Measurements from ENCODE around the gene C12orf54.
A peak's percentile ranks its signal among the peaks of the same experiment; 100 is the strongest.
"Not testable (repeated sequence)": the region's sequence is repeated elsewhere in the genome, so short reads cannot be mapped to it uniquely, and the experiment has no call there.

Gene C12orf54

DNA sequence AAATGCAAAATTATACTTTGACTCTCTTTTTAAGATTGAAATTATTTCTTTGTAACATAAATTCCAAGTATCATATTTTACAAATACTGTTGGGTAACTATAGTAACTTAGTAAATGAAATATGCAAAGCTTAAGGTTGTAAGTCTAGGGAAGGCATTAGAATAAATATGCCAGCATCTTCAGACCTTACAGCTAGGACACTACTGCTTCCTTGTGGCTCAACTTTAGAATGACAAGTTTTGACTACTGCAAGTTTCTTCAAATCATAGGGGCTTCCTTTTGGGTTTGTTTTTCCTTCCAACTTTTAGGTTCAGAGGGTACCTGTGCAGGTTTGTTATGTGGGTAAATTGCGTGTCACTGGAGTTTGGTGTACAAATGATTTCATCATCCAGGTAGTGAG is 27.6 kb upstream of the C12orf54 start:
- TF ChIP-seq, protein P1, sequence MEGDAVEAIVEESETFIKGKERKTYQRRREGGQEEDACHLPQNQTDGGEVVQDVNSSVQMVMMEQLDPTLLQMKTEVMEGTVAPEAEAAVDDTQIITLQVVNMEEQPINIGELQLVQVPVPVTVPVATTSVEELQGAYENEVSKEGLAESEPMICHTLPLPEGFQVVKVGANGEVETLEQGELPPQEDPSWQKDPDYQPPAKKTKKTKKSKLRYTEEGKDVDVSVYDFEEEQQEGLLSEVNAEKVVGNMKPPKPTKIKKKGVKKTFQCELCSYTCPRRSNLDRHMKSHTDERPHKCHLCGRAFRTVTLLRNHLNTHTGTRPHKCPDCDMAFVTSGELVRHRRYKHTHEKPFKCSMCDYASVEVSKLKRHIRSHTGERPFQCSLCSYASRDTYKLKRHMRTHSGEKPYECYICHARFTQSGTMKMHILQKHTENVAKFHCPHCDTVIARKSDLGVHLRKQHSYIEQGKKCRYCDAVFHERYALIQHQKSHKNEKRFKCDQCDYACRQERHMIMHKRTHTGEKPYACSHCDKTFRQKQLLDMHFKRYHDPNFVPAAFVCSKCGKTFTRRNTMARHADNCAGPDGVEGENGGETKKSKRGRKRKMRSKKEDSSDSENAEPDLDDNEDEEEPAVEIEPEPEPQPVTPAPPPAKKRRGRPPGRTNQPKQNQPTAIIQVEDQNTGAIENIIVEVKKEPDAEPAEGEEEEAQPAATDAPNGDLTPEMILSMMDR (conservative IDR thresholded peaks at IDR 0.05), result peak; percentile 83
- no peak overlapping the region for H3K27ac ChIP-seq

DNA sequence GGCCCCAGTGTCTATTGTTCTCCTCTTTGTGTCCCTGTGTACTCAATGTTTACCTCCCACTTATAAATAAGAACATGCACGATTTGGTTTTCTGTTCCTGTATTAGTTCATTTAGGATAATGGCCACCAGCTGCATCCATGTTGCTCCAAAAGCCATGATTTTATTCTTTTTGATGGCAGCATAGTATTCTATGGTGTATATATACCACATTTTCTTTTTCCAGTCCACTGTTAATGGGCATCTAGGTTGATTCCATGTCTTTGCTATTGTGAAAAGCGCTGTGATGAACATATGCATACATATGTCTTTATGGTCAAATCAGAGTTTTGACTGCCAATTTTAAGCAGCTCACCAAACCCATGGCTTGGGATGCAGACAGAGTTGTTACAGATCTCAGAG is 27.2 kb upstream of the C12orf54 start:
- H3K27ac ChIP-seq, result no peak overlapping the region
- TF ChIP-seq, protein P1 (conservative IDR thresholded peaks at IDR 0.05), result no peak

DNA sequence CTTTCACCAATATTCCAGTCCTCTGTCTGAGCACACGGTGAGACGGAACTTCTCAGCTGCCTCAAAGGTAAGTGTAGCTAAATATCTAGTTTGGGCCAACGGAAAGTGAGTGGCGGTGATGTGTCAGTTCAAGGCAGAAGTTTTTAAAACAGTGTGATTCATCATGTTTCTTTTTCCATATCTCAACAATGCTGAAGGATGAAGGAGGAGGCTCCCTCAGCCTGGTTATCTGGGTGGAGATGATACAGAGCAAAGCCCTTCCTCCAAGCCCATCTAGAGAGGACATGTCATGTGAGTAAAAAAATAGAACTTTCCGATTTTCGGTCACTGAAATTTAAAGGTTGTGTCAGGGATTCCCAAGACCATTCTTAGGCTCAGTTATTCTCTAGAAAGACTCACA is 23.0 kb upstream of the C12orf54 start:
- TF ChIP-seq, protein P1 (conservative IDR thresholded peaks at IDR 0.05), result no peak
- no peak overlapping the region for H3K27ac ChIP-seq

- H3K27ac ChIP-seq, result not testable (repeated sequence)
Measured at GRCh38 chr12:48469027-48469426, 13.3 kb upstream of the C12orf54 start.

- TF ChIP-seq, protein P1 (conservative IDR thresholded peaks at IDR 0.05), result no peak
- no peak within 1 kb of the TSS for H3K27ac ChIP-seq
Measured at GRCh38 chr12:48472259-48472658, 10.0 kb upstream of the C12orf54 start, which contains the start of gene ANP32D. TSS of gene ANP32D (plus strand) at chr12:48472559. CDS start at chr12:48472665, 106 bp downstream.

DNA sequence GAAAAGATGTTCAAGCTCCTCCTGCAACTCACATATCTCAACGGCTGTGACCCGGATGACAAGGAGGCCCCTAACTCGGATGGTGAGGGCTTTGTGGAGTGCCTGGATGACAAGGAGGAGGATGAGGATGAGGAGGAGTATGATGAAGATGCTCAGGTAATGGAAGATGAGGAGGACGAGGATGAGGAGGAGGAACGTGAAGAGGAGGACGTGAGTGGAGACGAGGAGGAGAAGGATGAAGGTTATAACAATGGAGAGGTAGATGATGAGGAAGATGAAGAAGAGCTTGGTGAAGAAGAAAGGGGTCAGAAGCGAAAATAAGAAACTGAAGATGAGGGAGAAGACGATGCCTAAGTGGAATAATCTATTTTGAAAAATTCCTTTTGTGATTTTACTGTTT is 9.2 kb upstream of the C12orf54 start:
- no peak overlapping the region for H3K27ac ChIP-seq
- TF ChIP-seq, protein P1 (conservative IDR thresholded peaks at IDR 0.05), result no peak

GRCh38 chr12:48474497-48474896 is 7.8 kb upstream of the C12orf54 start:
- not testable (repeated sequence) for H3K27ac ChIP-seq

GRCh38 chr12:48482930-48483329 is 632 bp downstream of the C12orf54 start:
- TF ChIP-seq, protein P1 (conservative IDR thresholded peaks at IDR 0.05), result no peak
- no peak overlapping the region for H3K27ac ChIP-seq

DNA sequence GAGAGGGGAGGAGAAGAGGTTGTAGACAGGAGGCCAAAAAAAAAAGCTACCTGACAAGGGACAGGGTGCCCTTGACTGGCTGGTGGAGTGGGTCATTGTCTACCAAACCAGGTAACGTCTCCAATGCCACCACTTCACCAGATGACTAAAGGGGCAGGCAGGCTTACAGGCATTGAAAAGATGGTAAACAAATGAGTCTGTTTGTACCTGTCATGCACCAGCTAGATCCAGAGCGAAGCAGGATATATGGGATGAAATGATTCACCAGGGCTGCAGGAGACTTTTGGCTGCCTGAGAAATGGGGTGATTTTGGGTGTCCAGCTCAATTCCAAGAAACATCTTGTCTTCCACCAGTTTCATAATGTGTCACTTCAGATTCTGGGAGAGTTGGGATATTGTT is 4.0 kb downstream of the C12orf54 start:
- TF ChIP-seq, protein P1 (conservative IDR thresholded peaks at IDR 0.05), result no peak
- no peak overlapping the region for H3K27ac ChIP-seq
